Measurements from ENCODE around the gene AUTS2.

- TF ChIP-seq SIN3A (conservative IDR thresholded peaks at IDR 0.05 in 1 of 2, IDR thresholded peaks at IDR 0.05 in 1 of 2; ENCODE audit: low read depth in 1 of 2, low read length in 2 of 2) (no peak), EZH2 (IDR thresholded peaks at IDR 0.05; ENCODE audit: low read depth, low read length, severe bottlenecking) (no peak), POLR2A (IDR thresholded peaks at IDR 0.05; ENCODE audit: control extremely low read depth in 1 of 2, low read depth in 2 of 2, low read length in 2 of 2) (no peak), EP300 (IDR thresholded peaks at IDR 0.05; ENCODE audit: borderline replicate concordance in 1 of 2, low read depth in 2 of 2, low read length in 2 of 2) (no peak), CTBP2 (IDR thresholded peaks at IDR 0.05; ENCODE audit: borderline replicate concordance, insufficient read depth, insufficient read length, low read length) (no peak), SRF (IDR thresholded peaks at IDR 0.05; ENCODE audit: low read depth, low read length) (no peak), SUZ12 (IDR thresholded peaks at IDR 0.05; ENCODE audit: low read length) (no peak), HDAC2 (IDR thresholded peaks at IDR 0.05; ENCODE audit: borderline replicate concordance in 1 of 2, low read depth in 2 of 2, low read length in 2 of 2) (no peak), ATF3 (IDR thresholded peaks at IDR 0.05; ENCODE audit: insufficient read depth, low read depth, low read length) (no peak)
Measured at GRCh38 chr7:70598976-70599375, 1000.7 kb downstream of the AUTS2 start.
